K562 (cell line): ENCODE results near the gene C14orf180.

Experiments
- CREB3 ChIP-seq: fragments of 450-650 bp; conservative IDR thresholded peaks from 2 replicates; pipeline ENCODE4 v1.6.1; 2016; ENCODE audit warnings: missing genetic modification characterization, low read depth, mild to moderate bottlenecking, missing compliant biosample characterization, moderate library complexity
- POLR2A ChIP-seq: fragments of 450-650 bp; conservative IDR thresholded peaks from 2 replicates; pipeline ENCODE4 v1.6.1; 2016
- TCF7 ChIP-seq: sonication (generic); IDR thresholded peaks from 2 replicates; pipeline ENCODE4 v1.6.1; 2016; ENCODE audit warnings: antibody characterized with exemption, borderline replicate concordance

- TF ChIP-seq POLR2A, result no peak
- TF ChIP-seq CREB3 (tag), result no peak
- no peak for TF ChIP-seq TCF7
Measured at GRCh38 chr14:104585966-104586697, 6.6 kb downstream of the C14orf180 start.
